OCI-LY1 (cell line): Measurements from ENCODE around the gene DNAAF5.

ENCODE experiments used
- H2AFZ ChIP-seq: fragments of 200-600 bp; sonication (generic), shearing (Covaris generic); 2 replicates; pipeline ENCODE4 v1.6.0; 2014; ENCODE audit warnings: antibody characterized with exemption, mild to moderate bottlenecking, low read length
- H3F3A ChIP-seq: fragments of 200-600 bp; sonication (generic), shearing (Covaris generic); 2 replicates; pipeline ENCODE4 v1.6.0; 2014; ENCODE audit warnings: mild to moderate bottlenecking, antibody characterized with exemption, low read length, moderate library complexity; ENCODE audit not compliant: insufficient read depth
- H3K27ac ChIP-seq: fragments of 200-600 bp; sonication (generic); 2 replicates; pipeline ENCODE4 v1.5.1; 2014; ENCODE audit warnings: low read length, mixed run types, mild to moderate bottlenecking, low read depth; ENCODE audit not compliant: poor library complexity, severe bottlenecking
- H3K27me3 ChIP-seq: fragments of 200-600 bp; sonication (generic); 2 replicates; pipeline ENCODE4 v1.6.0; 2014; ENCODE audit warnings: antibody characterized with exemption, mild to moderate bottlenecking, low read length, moderate library complexity; ENCODE audit not compliant: insufficient read depth
- H3K36me3 ChIP-seq: fragments of 200-600 bp; sonication (generic); 2 replicates; pipeline ENCODE4 v1.6.1; 2014; ENCODE audit warnings: mild to moderate bottlenecking, antibody characterized with exemption, low read length, moderate library complexity, mixed read lengths; ENCODE audit not compliant: insufficient read depth
- H3K4me1 ChIP-seq: fragments of 200-600 bp; sonication (generic); 2 replicates; pipeline ENCODE4 v1.5.1; 2014; ENCODE audit warnings: mild to moderate bottlenecking, low read length, moderate library complexity; ENCODE audit not compliant: insufficient read depth, severe bottlenecking
- H3K4me2 ChIP-seq: fragments of 200-600 bp; sonication (generic), shearing (Covaris generic); 2 replicates; pipeline ENCODE4 v1.6.1; 2014; ENCODE audit warnings: low read length
- H3K4me3 ChIP-seq: fragments of 200-600 bp; sonication (generic); 2 replicates; pipeline ENCODE4 v1.5.1; 2014; ENCODE audit warnings: low read length, low read depth, mild to moderate bottlenecking, mixed read lengths; ENCODE audit not compliant: poor library complexity, severe bottlenecking
- H3K79me2 ChIP-seq: fragments of 200-600 bp; shearing (Covaris generic); 2 replicates; pipeline ENCODE4 v1.6.1; 2016; ENCODE audit warnings: mixed run types, low read length, mixed read lengths; ENCODE audit not compliant: insufficient read depth
- H3K9ac ChIP-seq: fragments of 200-600 bp; sonication (generic), shearing (Covaris generic); 2 replicates; pipeline ENCODE4 v1.6.1; 2014; ENCODE audit warnings: mild to moderate bottlenecking, low read length, mixed read lengths
- H3K9me2 ChIP-seq: fragments of 200-600 bp; sonication (generic), shearing (Covaris generic); 2 replicates; pipeline ENCODE4 v1.6.1; 2014; ENCODE audit warnings: low read depth, mild to moderate bottlenecking, low read length, mixed read lengths
- H3K9me3 ChIP-seq: fragments of 200-600 bp; shearing (Covaris generic); 2 replicates; pipeline ENCODE4 v1.6.1; 2014; ENCODE audit warnings: low read length, mixed read lengths
- H4K20me1 ChIP-seq: fragments of 200-600 bp; sonication (generic), shearing (Covaris generic); 2 replicates; pipeline ENCODE4 v1.6.0; 2016; ENCODE audit warnings: mild to moderate bottlenecking, low read length; ENCODE audit not compliant: insufficient read depth
- EZH2 ChIP-seq: fragments of 200-600 bp; sonication (generic), shearing (Covaris generic); IDR thresholded peaks from 2 replicates; pipeline ENCODE4 v1.8.0; 2017; ENCODE audit warnings: borderline replicate concordance, mixed run types, mild to moderate bottlenecking, antibody characterized with exemption, low read length, moderate library complexity, mixed read lengths
- TF ChIP-seq, protein P1 (sequence below): fragments of 200-600 bp; sonication (generic), shearing (Covaris generic); IDR thresholded peaks from 2 replicates; pipeline ENCODE4 v1.5.1; 2017; ENCODE audit warnings: mild to moderate bottlenecking, antibody characterized with exemption, low read length, moderate library complexity, mixed read lengths

DNAAF5 gene

DNA sequence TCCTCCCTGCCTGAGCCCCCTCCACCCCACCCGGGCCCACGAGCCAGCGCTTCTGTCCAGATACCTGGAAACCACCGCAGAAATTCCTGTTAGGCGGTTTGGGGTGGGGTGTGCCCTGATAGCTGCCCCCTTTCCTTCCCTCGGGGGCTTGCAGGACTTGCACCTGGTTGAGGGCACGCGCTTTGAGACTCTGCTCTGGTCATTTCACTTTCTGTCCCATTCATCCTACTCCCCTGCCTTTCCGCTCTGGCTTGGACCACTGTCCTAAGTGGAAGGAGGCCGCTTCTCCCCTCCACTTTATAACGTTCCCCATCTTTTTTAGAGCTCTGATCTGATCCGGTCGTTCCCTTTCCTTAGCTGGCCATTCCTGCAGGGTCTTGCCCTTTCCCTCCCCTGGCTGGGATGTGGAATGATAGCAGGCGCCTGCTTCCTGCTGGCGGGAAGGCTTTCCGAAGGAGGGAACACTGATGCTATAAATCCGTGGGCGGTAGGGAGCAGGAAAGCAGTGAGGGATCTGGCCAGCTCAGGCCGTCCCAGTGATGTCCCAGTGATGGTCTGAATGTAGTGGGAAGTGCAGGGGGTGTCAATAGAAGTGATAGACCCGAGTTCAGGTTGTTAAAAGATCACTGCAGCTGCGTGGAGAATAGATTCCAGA is 1.4 kb downstream of the DNAAF5 start:
- H4K20me1 ChIP-seq, result no peaks in the 10 kb centered on the region
- H3K4me3 ChIP-seq, result peak overlapping the region; percentile 67
- H3K79me2 ChIP-seq, result peaks cover 11% of the 10 kb centered on the region
- H2AFZ ChIP-seq, result no peak overlapping the region
- H3K4me1 ChIP-seq, result peaks cover 21% of the 10 kb centered on the region
- H3K27ac ChIP-seq, result peak overlapping the region; percentile 37
- H3K27me3 ChIP-seq, result no peaks in the 10 kb centered on the region
- no peaks in the 10 kb centered on the region for H3K9me3 ChIP-seq
- H3K36me3 ChIP-seq, result peaks cover 67% of the 10 kb centered on the region
- no peaks in the 10 kb centered on the region for H3K9me2 ChIP-seq
- TF ChIP-seq, protein P1, sequence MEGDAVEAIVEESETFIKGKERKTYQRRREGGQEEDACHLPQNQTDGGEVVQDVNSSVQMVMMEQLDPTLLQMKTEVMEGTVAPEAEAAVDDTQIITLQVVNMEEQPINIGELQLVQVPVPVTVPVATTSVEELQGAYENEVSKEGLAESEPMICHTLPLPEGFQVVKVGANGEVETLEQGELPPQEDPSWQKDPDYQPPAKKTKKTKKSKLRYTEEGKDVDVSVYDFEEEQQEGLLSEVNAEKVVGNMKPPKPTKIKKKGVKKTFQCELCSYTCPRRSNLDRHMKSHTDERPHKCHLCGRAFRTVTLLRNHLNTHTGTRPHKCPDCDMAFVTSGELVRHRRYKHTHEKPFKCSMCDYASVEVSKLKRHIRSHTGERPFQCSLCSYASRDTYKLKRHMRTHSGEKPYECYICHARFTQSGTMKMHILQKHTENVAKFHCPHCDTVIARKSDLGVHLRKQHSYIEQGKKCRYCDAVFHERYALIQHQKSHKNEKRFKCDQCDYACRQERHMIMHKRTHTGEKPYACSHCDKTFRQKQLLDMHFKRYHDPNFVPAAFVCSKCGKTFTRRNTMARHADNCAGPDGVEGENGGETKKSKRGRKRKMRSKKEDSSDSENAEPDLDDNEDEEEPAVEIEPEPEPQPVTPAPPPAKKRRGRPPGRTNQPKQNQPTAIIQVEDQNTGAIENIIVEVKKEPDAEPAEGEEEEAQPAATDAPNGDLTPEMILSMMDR, result no peak
- no peak for TF ChIP-seq EZH2
- peak overlapping the region; percentile 73 for H3K9ac ChIP-seq
- peak overlapping the region; percentile 90 for H3K4me2 ChIP-seq
- no peaks in the 10 kb centered on the region for H3F3A ChIP-seq

DNA sequence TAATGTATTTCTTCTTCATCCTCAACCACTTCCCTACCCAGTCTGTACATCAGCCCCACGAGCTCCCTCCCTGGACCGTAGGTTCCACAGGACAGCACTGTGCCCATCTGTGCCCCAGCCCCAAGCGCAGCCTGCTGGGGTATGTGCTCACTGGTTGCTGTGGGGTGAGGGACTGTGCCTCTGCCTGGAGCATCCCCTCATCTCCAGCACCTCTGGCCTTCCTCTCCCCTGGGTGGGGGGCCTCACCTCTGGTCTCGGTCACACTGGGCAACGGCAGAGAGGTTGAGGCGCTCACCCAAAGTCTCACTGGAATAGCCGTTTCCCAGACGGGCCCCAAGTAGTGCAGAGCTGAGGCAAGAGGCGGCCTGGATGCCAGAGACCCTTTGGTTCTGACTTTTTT is 2.1 kb downstream of the DNAAF5 start:
- H3K4me1 ChIP-seq, result peaks cover 21% of the 10 kb centered on the region
- no peak overlapping the region; the same call in 1 of the 2 replicates for H3K9ac ChIP-seq
- peak overlapping the region; percentile 90 for H3K4me2 ChIP-seq
- peaks cover 67% of the 10 kb centered on the region for H3K36me3 ChIP-seq
- H2AFZ ChIP-seq, result no peak overlapping the region
- H3K9me3 ChIP-seq, result no peaks in the 10 kb centered on the region
- H4K20me1 ChIP-seq, result no peaks in the 10 kb centered on the region
- H3K79me2 ChIP-seq, result peaks cover 11% of the 10 kb centered on the region
- TF ChIP-seq, protein P1, result no peak
- no peak for TF ChIP-seq EZH2
- H3K27me3 ChIP-seq, result no peaks in the 10 kb centered on the region
- no peak overlapping the region for H3K27ac ChIP-seq
- no peaks in the 10 kb centered on the region for H3F3A ChIP-seq
- no peaks in the 10 kb centered on the region for H3K9me2 ChIP-seq
- H3K4me3 ChIP-seq, result peak overlapping the region; percentile 67

DNA sequence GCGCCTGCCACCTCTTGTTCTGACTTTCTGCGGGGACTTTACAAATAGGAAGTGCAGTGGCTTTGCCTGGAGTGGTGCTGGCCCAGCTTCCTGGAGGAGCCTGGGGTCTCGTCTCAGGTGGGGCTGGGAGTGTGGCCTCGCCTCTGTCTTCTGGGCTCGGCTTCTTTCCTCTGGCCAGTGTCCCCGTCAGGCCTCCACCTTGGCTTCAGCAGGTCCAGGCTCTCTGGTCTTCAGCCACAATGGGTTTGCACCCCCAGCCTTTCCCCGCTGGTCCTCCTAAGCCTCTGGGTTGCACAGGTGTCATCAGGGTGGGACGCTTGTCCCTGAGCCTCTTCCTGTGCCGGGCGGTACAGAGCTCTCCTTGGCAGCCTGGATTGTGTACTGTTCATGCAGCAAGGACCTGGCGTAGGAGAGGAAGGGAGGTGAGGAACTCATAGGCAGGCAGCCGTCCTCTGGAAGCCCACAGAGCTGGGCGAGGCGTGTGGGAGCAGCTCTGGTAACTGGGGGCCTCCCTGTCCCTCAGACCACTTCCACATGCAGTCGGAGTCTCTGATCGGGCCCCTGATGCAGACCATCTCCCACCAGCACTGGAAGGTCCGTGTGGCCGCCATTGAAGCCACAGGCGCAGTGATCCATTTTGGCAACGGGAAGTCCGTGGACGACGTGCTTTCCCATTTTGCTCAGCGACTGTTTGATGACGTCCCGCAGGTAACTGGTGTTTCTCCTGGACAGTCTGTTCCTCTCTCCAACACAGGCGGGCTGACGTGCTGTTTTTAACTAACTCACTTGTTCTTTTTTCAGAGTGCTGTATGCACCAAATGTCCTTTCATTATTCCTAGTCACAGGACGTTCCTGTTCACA is 2.9 kb downstream of the DNAAF5 start:
- no peak overlapping the region for H3K4me3 ChIP-seq
- H3K9me2 ChIP-seq, result no peaks in the 10 kb centered on the region
- H3K27ac ChIP-seq, result no peak overlapping the region
- H3K4me2 ChIP-seq, result no peak overlapping the region
- no peak overlapping the region for H2AFZ ChIP-seq
- no peaks in the 10 kb centered on the region for H4K20me1 ChIP-seq
- H3K79me2 ChIP-seq, result peaks cover 16% of the 10 kb centered on the region
- no peak overlapping the region for H3K9ac ChIP-seq
- H3K27me3 ChIP-seq, result no peaks in the 10 kb centered on the region
- peaks cover 1% of the 10 kb centered on the region; the same call in 1 of the 2 replicates for H3F3A ChIP-seq
- peaks cover 67% of the 10 kb centered on the region for H3K36me3 ChIP-seq
- TF ChIP-seq, protein P1, result no peak
- no peak for TF ChIP-seq EZH2
- H3K9me3 ChIP-seq, result peaks cover 7% of the 10 kb centered on the region
- H3K4me1 ChIP-seq, result peaks cover 21% of the 10 kb centered on the region
